Progenitor cell of endocrine pancreas (in vitro differentiated cells): ENCODE measurements around the gene SEM1. TPM values are rescaled to one million over a fixed set of nuclear protein-coding genes. Genes with fewer than 3 reads are reported as not detected.
A peak's percentile ranks its signal among the peaks of the same experiment; 100 is the strongest.

Experiments used
- DNase-seq: peaks from one replicate; pipeline ENCODE4 v3.0.0; 2021; ENCODE audit warnings: low spot score; ENCODE audit not compliant: unreplicated experiment
- H3K27ac Mint-ChIP-seq: 2 replicates; pipeline ENCODE4 v1.8.0; 2021; ENCODE audit warnings: mild to moderate bottlenecking, moderate library complexity, mixed read lengths
- H3K27me3 Mint-ChIP-seq: 2 replicates; pipeline ENCODE4 v1.8.0; 2021; ENCODE audit warnings: mixed read lengths
- H3K36me3 Mint-ChIP-seq: 2 replicates; pipeline ENCODE4 v1.8.0; 2022; ENCODE audit warnings: mixed read lengths; ENCODE audit not compliant: insufficient read depth
- H3K4me1 Mint-ChIP-seq: 2 replicates; pipeline ENCODE4 v1.8.0; 2021; ENCODE audit warnings: low read depth, mixed read lengths
- H3K4me3 Mint-ChIP-seq: 2 replicates; pipeline ENCODE4 v1.8.0; 2021; ENCODE audit warnings: low read depth, mild to moderate bottlenecking, moderate library complexity, mixed read lengths
- H3K9me3 Mint-ChIP-seq: 2 replicates; pipeline ENCODE4 v1.8.0; 2021; ENCODE audit warnings: low read depth, mixed read lengths
- CTCF ChIP-seq: fragments of 200-600 bp; sonication (generic); IDR thresholded peaks from one replicate; pipeline ENCODE4 v1.5.0; 2021; ENCODE audit warnings: antibody characterized with exemption, mild to moderate bottlenecking; ENCODE audit not compliant: unreplicated experiment
- total RNA-seq: library from RNA; stranded (reverse); gene quantifications from 2 replicates; pipeline ENCODE4 v1.2.1, GENCODE V29; 2021

SEM1 gene
- total RNA-seq, 1 donor from 2014 or later: 64.2 TPM

GRCh38 chr7:96718107-96719003, 8.7 kb upstream of the SEM1 start:
- no peak for TF ChIP-seq CTCF
- Mint-ChIP-seq H3K4me3 (no peak overlapping the region), H3K27ac (no peak overlapping the region), H3K27me3 (peaks cover 7% of the 10 kb centered on the region), H3K4me1 (no peaks in the 10 kb centered on the region), H3K9me3 (peaks cover 12% of the 10 kb centered on the region), H3K36me3 (no peaks in the 10 kb centered on the region)
- no peak for DNase-seq

GRCh38 chr7:96713037-96713436, 3.4 kb upstream of the SEM1 start:
- Mint-ChIP-seq H3K4me3 (no peak overlapping the region), H3K4me1 (peaks cover 9% of the 10 kb centered on the region), H3K27me3 (peaks cover 11% of the 10 kb centered on the region), H3K9me3 (peaks cover 22% of the 10 kb centered on the region), H3K27ac (no peak overlapping the region), H3K36me3 (no peaks in the 10 kb centered on the region)
- DNase-seq: no peak
- TF ChIP-seq CTCF: no peak

- TF ChIP-seq CTCF: no peak
- H3K27me3 Mint-ChIP-seq: peaks cover 8% of the 10 kb centered on the region
- DNase-seq: no peak
- peaks cover 14% of the 10 kb centered on the region for H3K4me1 Mint-ChIP-seq
- peaks cover 3% of the 10 kb centered on the region for H3K36me3 Mint-ChIP-seq
- peaks cover 16% of the 10 kb centered on the region for H3K9me3 Mint-ChIP-seq
- H3K27ac Mint-ChIP-seq: no peak overlapping the region
- H3K4me3 Mint-ChIP-seq: peak overlapping the region; percentile 99
Measured at GRCh38 chr7:96710544-96710943, 898 bp upstream of the SEM1 start.

- no peak for DNase-seq
- Mint-ChIP-seq H3K36me3 (peaks cover 3% of the 10 kb centered on the region), H3K4me1 (peaks cover 14% of the 10 kb centered on the region), H3K27ac (peak overlapping the region; percentile 100), H3K27me3 (peaks cover 8% of the 10 kb centered on the region), H3K4me3 (peak overlapping the region; percentile 99), H3K9me3 (peaks cover 13% of the 10 kb centered on the region)
- TF ChIP-seq CTCF: no peak
Measured at GRCh38 chr7:96708872-96709271, 774 bp downstream of the SEM1 start.

- H3K27me3 Mint-ChIP-seq: peaks cover 8% of the 10 kb centered on the region
- H3K36me3 Mint-ChIP-seq: peaks cover 3% of the 10 kb centered on the region
- DNase-seq: no peak
- peaks cover 10% of the 10 kb centered on the region for H3K9me3 Mint-ChIP-seq
- no peak for TF ChIP-seq CTCF
- H3K4me3 Mint-ChIP-seq: peak overlapping the region; percentile 99
- no peak overlapping the region for H3K27ac Mint-ChIP-seq
- peaks cover 14% of the 10 kb centered on the region for H3K4me1 Mint-ChIP-seq
Measured at GRCh38 chr7:96707901-96708774, 1.5 kb downstream of the SEM1 start.
